IMR-90 (cell line): ENCODE results near the gene RLIM. TPM values are rescaled to one million over a fixed set of nuclear protein-coding genes. Genes with fewer than 3 reads are reported as not detected.

Experiments used
- ATAC-seq: fragments of 200-7000 bp; cut with Tn5 transposase; 2 replicates; pipeline ENCODE4 v1.9.1; 2020; ENCODE audit warnings: low read depth, mild to moderate bottlenecking, moderate library complexity
- BruUV-seq: library from RNA; stranded (reverse); fragments of 400-500 nt; replicated peaks from 2 replicates; lab custom pipeline; 2021; lab: Mats Ljungman, UMichigan
- CTCF ChIA-PET: fragments of 300-600 bp; formaldehyde crosslinking; extraction: SDS; loops from one replicate; lab custom pipeline; 2021; ENCODE audit warnings: antibody characterized with exemption; lab: Yijun Ruan, JAX
- POLR2A ChIA-PET: fragments of 300-600 bp; sonication (Branson Sonifier 250); formaldehyde crosslinking; loops from one replicate; lab custom pipeline; 2022; ENCODE audit warnings: antibody characterized with exemption; ENCODE audit not compliant: unreplicated experiment; lab: Charles Lee
- DNase-seq: peaks from one replicate; pipeline ENCODE4 v3.0.0; 2013
- H2AFZ ChIP-seq: replicated peaks from 2 replicates; pipeline ENCODE3; 2013; ENCODE audit warnings: low read length, mild to moderate bottlenecking; ENCODE audit not compliant: poor library complexity
- H2AK5ac ChIP-seq: 2 replicates; pipeline ENCODE4 v1.6.1; 2013; ENCODE audit warnings: low read depth, low read length, inconsistent platforms
- H2AK9ac ChIP-seq: replicated peaks from 2 replicates; pipeline ENCODE3; 2013; ENCODE audit warnings: mild to moderate bottlenecking, low read depth, low read length, moderate library complexity; ENCODE audit not compliant: poor library complexity
- H2BK120ac ChIP-seq: 2 replicates; pipeline ENCODE4 v1.6.1; 2013; ENCODE audit warnings: low read depth, low read length, inconsistent platforms
- H2BK15ac ChIP-seq: 3 replicates; pipeline ENCODE4 v1.6.1; 2013; ENCODE audit warnings: low read depth, low read length, inconsistent platforms
- H2BK20ac ChIP-seq: 2 replicates; pipeline ENCODE4 v1.6.1; 2013; ENCODE audit warnings: low read depth, mild to moderate bottlenecking, inconsistent platforms, low read length, moderate library complexity
- H2BK5ac ChIP-seq: 2 replicates; pipeline ENCODE4 v1.6.1; 2013; ENCODE audit warnings: mild to moderate bottlenecking, low read depth, low read length, inconsistent platforms; ENCODE audit not compliant: poor library complexity, severe bottlenecking
- H3K14ac ChIP-seq: replicated peaks from 2 replicates; pipeline ENCODE4 v1.6.1; 2013; ENCODE audit warnings: low read depth, low read length, inconsistent platforms
- H3K18ac ChIP-seq: 2 replicates; pipeline ENCODE4 v1.6.1; 2013; ENCODE audit warnings: low read depth, low read length, control low read depth
- H3K23ac ChIP-seq: 2 replicates; pipeline ENCODE4 v1.6.1; 2013; ENCODE audit warnings: low read depth, low read length, inconsistent platforms
- H3K27ac ChIP-seq: 2 replicates; pipeline ENCODE4 v1.5.1; 2013; ENCODE audit warnings: mild to moderate bottlenecking, control low read depth, low read length; ENCODE audit not compliant: insufficient read depth
- H3K27me3 ChIP-seq: 2 replicates; pipeline ENCODE4 v1.6.1; 2013; ENCODE audit warnings: low read length; ENCODE audit not compliant: control insufficient read depth, insufficient read depth
- H3K36me3 ChIP-seq: 2 replicates; pipeline ENCODE4 v1.6.1; 2013; ENCODE audit warnings: low read length, mixed read lengths; ENCODE audit not compliant: control insufficient read depth, insufficient read depth
- H3K4ac ChIP-seq: 2 replicates; pipeline ENCODE4 v1.6.1; 2013; ENCODE audit warnings: low read depth, low read length, inconsistent platforms
- H3K4me1 ChIP-seq: 2 replicates; pipeline ENCODE4 v1.6.1; 2013; ENCODE audit warnings: low read length, mixed read lengths; ENCODE audit not compliant: control insufficient read depth, insufficient read depth
- H3K4me2 ChIP-seq: 2 replicates; pipeline ENCODE4 v1.6.1; 2013; ENCODE audit warnings: low read depth, mild to moderate bottlenecking, control low read depth, low read length, moderate library complexity
- H3K4me3 ChIP-seq: 2 replicates; pipeline ENCODE4 v1.5.1; 2013; ENCODE audit warnings: low read depth, mild to moderate bottlenecking, control low read depth, low read length, moderate library complexity; ENCODE audit not compliant: insufficient read depth
- H3K56ac ChIP-seq: 2 replicates; pipeline ENCODE4 v1.6.1; 2013; ENCODE audit warnings: low read length, inconsistent platforms; ENCODE audit not compliant: insufficient read depth; ENCODE audit errors: extremely low read depth
- H3K79me1 ChIP-seq, 2 experiments: 2 replicates each; pipeline ENCODE4 v1.6.1; 2013; ENCODE audit warnings: low read length in 2 of 2, inconsistent platforms in 1 of 2, low read depth in 1 of 2
- H3K9ac ChIP-seq: 2 replicates; pipeline ENCODE4 v1.6.1; 2013; ENCODE audit warnings: low read depth, low read length, control low read depth
- H3K9me1 ChIP-seq: 2 replicates; pipeline ENCODE4 v1.6.1; 2013; ENCODE audit warnings: low read length, inconsistent platforms; ENCODE audit not compliant: insufficient read depth
- H3K9me3 ChIP-seq: 2 replicates; pipeline ENCODE4 v1.6.1; 2013; ENCODE audit warnings: low read length; ENCODE audit not compliant: control insufficient read depth, insufficient read depth
- H4K20me1 ChIP-seq: 2 replicates; pipeline ENCODE4 v1.6.1; 2013; ENCODE audit warnings: low read length, inconsistent platforms; ENCODE audit not compliant: insufficient read depth
- H4K5ac ChIP-seq: 2 replicates; pipeline ENCODE4 v1.6.1; 2013; ENCODE audit warnings: mild to moderate bottlenecking, low read depth, low read length, control low read depth
- H4K8ac ChIP-seq, 2 experiments: 2 replicates each; pipeline ENCODE4 v1.6.1; 2013; ENCODE audit warnings: low read depth in 2 of 2, low read length in 2 of 2, control low read depth in 1 of 2, inconsistent platforms in 1 of 2
- H4K91ac ChIP-seq: 2 replicates; pipeline ENCODE4 v1.6.1; 2013; ENCODE audit warnings: low read depth, low read length, inconsistent platforms; ENCODE audit not compliant: insufficient read depth
- CEBPB ChIP-seq: IDR thresholded peaks from 2 replicates; pipeline ENCODE4 v1.6.1; 2012; ENCODE audit warnings: low read depth, low read length, improper control_type of control experiment
- MXI1 ChIP-seq: IDR thresholded peaks from 2 replicates; pipeline ENCODE4 v1.6.1; 2012; ENCODE audit warnings: low read depth, mild to moderate bottlenecking, low read length, moderate library complexity, borderline replicate concordance
- RCOR1 ChIP-seq: IDR thresholded peaks from 2 replicates; pipeline ENCODE4 v1.6.1; 2012; ENCODE audit warnings: mild to moderate bottlenecking, low read length, improper control_type of control experiment; ENCODE audit not compliant: insufficient replicate concordance
- WGBS, 2 experiments: methylation state at CpG; one replicate each; pipeline versions ENCODE4 v1.1.5 to v1.1.7; 2013; ENCODE audit warnings: missing lambda C conversion rate in 2 of 2; ENCODE audit not compliant: insufficient read length in 1 of 2; ENCODE audit errors: extremely low coverage in 2 of 2; 5-methylcytosine and 5-hydroxymethylcytosine counted together
- dilution Hi-C: fragments of 300-500 bp; cut with HindIII; formaldehyde crosslinking; loops from one replicate; pipeline ENCODE4 v1.14.3; 2018; ENCODE audit warnings: low sequenced_read_pairs; ENCODE audit not compliant: unreplicated experiment
- in situ Hi-C: fragments of 300-500 bp; cut with MboI; formaldehyde crosslinking; loops from 3 replicates; pipeline ENCODE4 v1.14.3; 2019; ENCODE audit warnings: low sequenced_read_pairs, inconsistent platforms, mixed read lengths
- intact Hi-C: fragments of 100-400 bp; cut with micrococcal nuclease; formaldehyde crosslinking; loops from 2 replicates; pipeline ENCODE4 v1.10.0; 2022
- polyA plus RNA-seq, 3 experiments: library from polyadenylated mRNA; depleted of rRNA; stranded (reverse); fragments of >200 nt; gene quantifications; 2 replicates each; pipeline ENCODE4 v1.2.3, GENCODE V29; 2012; ENCODE audit warnings: low replicate concordance in 1 of 3
- total RNA-seq: library from RNA; depleted of rRNA; stranded (reverse); fragments of >200 nt; gene quantifications from 2 replicates; pipeline ENCODE4 v1.2.3, GENCODE V29; 2012

The RLIM gene
- total and polyA plus RNA-seq, 2 of the 4 experiments (the other 2 are of a cell fraction) = 9.4 to 77.4 TPM

DNA sequence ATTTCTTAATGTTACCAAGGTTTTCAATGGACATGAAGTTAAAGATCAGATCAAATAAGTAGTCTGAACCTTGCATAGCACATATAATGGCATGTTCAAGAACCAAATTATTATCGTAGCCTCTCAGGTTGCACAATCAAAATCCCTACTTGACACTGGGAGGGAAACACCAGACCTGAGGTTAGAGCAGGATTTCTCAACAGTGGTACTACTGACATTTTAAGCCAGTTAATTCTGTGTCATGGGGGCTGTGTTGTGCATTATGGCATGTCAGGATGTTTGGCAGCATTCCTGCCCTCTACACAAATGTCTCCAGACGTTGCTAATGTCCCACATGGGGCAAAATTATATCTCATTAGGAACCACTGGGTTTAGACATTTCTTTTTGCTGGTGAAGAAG, 20.8 kb downstream of the RLIM start:
- BruUV-seq = no TSS peak
- Histone ChIP-seq H3K79me1 (peaks cover 0 to 4% of the 10 kb centered on the region in 2 experiments; a peak in 2 of 4 replicates), H3K18ac (no peak overlapping the region), H3K4me1 (no peaks in the 10 kb centered on the region), H3K4me2 (no peak overlapping the region), H3K36me3 (peaks cover 15% of the 10 kb centered on the region), H3K27ac (no peak overlapping the region), H3K27me3 (no peaks in the 10 kb centered on the region; the same call in none of the 2 replicates), H3K9ac (no peak overlapping the region), H2BK20ac (no peak overlapping the region), H3K56ac (no peak overlapping the region), H4K20me1 (peaks cover 8% of the 10 kb centered on the region; the same call in 1 of the 2 replicates), H2AK9ac (no peak overlapping the region), H3K9me3 (no peaks in the 10 kb centered on the region), H3K23ac (no peak overlapping the region), H2AK5ac (no peak overlapping the region), H2BK120ac (no peak overlapping the region), H4K91ac (no peak overlapping the region), H3K4ac (no peak overlapping the region), H2BK5ac (no peak overlapping the region), H3K14ac (no peak overlapping the region), H2BK15ac (no peak overlapping the region), H4K8ac (no peak overlapping the region), H3K4me3 (no peak overlapping the region), H2AFZ (no peak overlapping the region), H4K5ac (no peak overlapping the region), H3K9me1 (no peaks in the 10 kb centered on the region)
- WGBS, 2 experiments = no CpG with 5 or more reads among the region's 2 CpGs
- TF ChIP-seq CEBPB (peak; percentile 48; the same call in 1 of the 2 replicates), RCOR1 (no peak), MXI1 (no peak)
- intact Hi-C loops = no loop called here
- in situ Hi-C loops = no loop called here
- ATAC-seq (no peak), DNase-seq (no peak)
- CTCF ChIA-PET = no interaction called here
- POLR2A ChIA-PET = no interaction called here
- dilution Hi-C loops = no loop called here
